ENCODE results near the gene STXBP5. TPM values are rescaled to one million over a fixed set of nuclear protein-coding genes. Genes with fewer than 3 reads are reported as not detected.

Gene STXBP5
- polyA plus RNA-seq, 1 experiment: 21.0 TPM

DNA sequence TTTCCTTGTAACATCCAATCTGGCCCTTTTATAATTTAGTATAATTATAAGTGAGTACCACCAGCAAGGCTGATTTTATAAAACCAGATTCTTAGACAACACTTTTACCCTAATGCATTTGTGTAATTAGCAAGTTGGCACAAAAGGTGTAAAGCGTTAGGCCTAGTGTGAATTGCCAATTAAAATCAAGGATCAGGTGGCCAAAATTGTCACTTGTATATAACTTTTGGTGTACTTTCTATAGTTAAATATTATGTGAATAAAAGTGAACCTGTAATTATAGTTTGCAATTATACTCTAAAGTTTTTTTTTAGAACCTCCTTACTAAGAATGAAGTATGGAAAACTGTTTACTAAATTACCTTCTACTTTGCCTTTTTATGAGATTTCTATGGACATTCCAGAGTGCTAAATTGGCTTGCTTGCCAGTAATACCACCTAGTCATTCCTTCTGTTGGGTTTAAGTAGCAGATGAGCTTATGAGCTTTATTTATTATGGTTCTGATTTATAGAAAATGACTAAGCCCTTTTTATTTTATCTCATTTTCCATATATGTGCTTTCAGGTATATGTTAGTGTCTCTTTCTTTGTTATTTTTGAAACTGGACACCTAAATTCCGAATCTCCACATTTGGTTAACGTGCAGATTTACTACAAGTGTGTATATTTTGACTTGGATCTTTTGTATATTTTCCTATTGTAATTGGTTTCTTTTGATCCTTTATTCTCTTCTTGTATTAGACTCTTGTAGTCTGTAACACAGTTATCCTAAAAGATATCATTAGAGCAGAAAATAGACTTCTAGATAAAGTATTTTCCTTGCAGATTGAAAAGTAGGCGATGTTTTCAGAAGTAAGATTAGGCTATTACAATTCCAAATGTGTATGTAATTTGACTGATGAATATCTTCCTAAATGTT is 3.9 kb downstream of the STXBP5 start:
- no peaks in the 10 kb centered on the region for H3K27me3 ChIP-seq (ENCODE audit: control insufficient read depth, insufficient read depth, low read length)
- TF ChIP-seq CTCF (IDR thresholded peaks at IDR 0.05; ENCODE audit: insufficient read depth, low read depth, low read length): no peak
- ChIA-PET CTCF (interaction anchor here (0.7 kb wide), 1 partner anchor 130 kb away, joined by 3 read pairs; no protein-coding TSS in a partner anchor), POLR2A (interaction anchor here (0.6 to 1.0 kb wide), 2 partner anchors 38 to 312 kb away, joined by 3 to 6 read pairs; no protein-coding TSS in a partner anchor)
- DNase-seq (ENCODE audit: low read depth): no peak
- peaks cover 2% of the 10 kb centered on the region; the same call in 1 of the 2 replicates for H3K36me3 ChIP-seq (ENCODE audit: control insufficient read depth, insufficient read depth, low read length)
- H3K4me3 ChIP-seq (ENCODE audit: low read depth, low read length): no peak overlapping the region

DNA sequence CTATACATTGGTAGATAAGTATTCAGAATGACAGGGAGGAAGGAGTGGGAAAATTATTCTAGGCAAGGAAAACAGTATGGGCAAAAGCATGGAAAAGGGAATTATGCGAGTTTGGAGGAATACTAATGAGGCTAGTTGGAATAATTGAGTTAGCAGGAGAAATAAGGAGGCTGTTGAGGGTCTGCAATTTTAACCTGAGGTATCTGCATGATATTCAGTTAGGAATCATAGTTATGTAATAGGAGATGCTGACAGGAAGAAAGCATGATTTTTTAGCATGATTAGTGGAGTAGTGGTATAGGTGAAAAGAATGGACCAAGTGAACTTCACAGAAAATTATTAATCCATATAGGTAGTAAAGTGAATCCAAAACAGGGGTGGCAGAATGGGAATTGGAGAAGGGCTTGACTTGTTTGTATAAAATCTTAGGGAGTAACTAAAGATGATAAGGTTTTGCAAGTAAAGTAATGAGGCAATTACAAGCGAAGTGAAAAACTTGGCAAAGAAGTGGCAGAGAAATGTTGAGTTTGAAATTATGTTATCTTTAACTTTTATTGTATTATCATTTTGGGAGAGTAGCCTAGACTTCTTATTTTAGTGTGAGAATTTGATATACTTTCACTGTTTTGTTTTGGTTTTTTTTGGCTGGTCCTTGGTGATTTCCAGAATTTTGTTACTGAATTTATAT is 5.7 kb downstream of the STXBP5 start:
- DNase-seq (ENCODE audit: low read depth): no peak
- TF ChIP-seq CTCF (IDR thresholded peaks at IDR 0.05; ENCODE audit: insufficient read depth, low read depth, low read length): no peak
- H3K27me3 ChIP-seq (ENCODE audit: control insufficient read depth, insufficient read depth, low read length): no peaks in the 10 kb centered on the region
- H3K36me3 ChIP-seq (ENCODE audit: control insufficient read depth, insufficient read depth, low read length): peaks cover 3% of the 10 kb centered on the region
- CTCF ChIA-PET: no interaction called here
- H3K4me3 ChIP-seq (ENCODE audit: low read depth, low read length): no peak overlapping the region
- POLR2A ChIA-PET: no interaction called here

DNA sequence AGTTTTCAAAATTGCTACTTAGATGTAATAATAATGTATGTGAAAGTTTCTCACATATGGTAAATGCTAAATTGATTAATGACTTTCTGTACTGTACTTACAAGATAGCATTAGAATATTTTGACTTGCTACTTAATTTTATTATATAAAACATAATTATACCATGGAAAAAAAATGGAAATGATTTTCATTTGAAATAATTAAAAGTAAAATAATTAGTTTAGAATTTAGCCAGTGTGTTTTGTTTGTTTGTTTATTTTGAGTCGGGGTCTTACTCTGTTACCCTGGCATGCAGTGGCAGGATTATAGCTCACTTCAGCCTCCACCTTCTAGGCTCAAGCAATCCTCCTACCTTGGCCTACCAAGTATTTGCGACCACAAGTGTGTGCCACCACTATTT is 7.1 kb downstream of the STXBP5 start:
- H3K27me3 ChIP-seq (ENCODE audit: control insufficient read depth, insufficient read depth, low read length): no peaks in the 10 kb centered on the region
- no peak overlapping the region for H3K4me3 ChIP-seq (ENCODE audit: low read depth, low read length)
- ChIA-PET POLR2A (no interaction called here), CTCF (no interaction called here)
- no peak for TF ChIP-seq CTCF (IDR thresholded peaks at IDR 0.05; ENCODE audit: insufficient read depth, low read depth, low read length)
- DNase-seq (ENCODE audit: low read depth): no peak
- peaks cover 3% of the 10 kb centered on the region for H3K36me3 ChIP-seq (ENCODE audit: control insufficient read depth, insufficient read depth, low read length)

DNA sequence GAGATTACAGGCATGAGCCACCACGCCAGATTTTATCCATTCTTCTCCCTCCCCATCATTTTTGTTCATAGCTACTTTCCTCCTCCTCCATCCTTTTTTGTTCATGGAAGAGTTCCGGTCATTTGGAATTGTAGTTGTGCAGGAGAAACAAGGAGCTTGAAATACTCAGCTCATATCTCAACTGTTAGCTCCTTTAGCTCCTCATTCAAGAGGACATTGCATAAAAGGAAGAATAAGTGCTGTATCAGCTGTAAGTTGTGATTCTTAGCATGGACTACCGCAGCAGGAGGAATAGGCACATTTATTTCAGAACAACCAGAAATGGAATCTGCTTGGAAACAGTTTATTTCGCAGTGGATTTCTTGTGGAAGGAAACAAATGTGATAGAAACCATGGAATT is 7.6 kb downstream of the STXBP5 start:
- Histone ChIP-seq H3K4me3 (ENCODE audit: low read depth, low read length) (no peak overlapping the region), H3K27me3 (ENCODE audit: control insufficient read depth, insufficient read depth, low read length) (no peaks in the 10 kb centered on the region), H3K36me3 (ENCODE audit: control insufficient read depth, insufficient read depth, low read length) (peaks cover 3% of the 10 kb centered on the region)
- TF ChIP-seq CTCF (IDR thresholded peaks at IDR 0.05; ENCODE audit: insufficient read depth, low read depth, low read length): no peak
- ChIA-PET CTCF (no interaction called here), POLR2A (no interaction called here)
- no peak for DNase-seq (ENCODE audit: low read depth)

DNA sequence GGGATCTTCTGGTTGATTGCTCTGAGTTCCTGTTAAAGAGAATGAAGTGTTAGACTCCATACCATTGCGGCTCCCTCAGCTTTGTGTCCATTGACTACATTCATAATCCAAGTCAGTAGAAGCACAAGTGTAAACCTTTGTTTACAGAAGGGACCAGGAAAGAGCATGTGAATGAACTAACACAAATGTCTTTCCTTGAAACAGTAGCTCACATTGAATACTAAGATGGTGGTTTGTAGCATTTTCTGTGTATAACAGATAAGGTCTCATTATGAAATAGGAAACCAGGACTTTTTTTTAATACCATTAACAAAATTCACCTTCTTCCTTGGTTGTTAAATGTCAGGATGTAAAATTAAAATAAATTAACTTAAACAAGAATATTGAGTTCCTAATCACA is 8.4 kb downstream of the STXBP5 start:
- CTCF ChIA-PET: interaction anchor here (0.6 kb wide), 1 partner anchor 233 kb away, joined by 3 read pairs; no protein-coding TSS in a partner anchor
- no peak for DNase-seq (ENCODE audit: low read depth)
- no peak for TF ChIP-seq CTCF (IDR thresholded peaks at IDR 0.05; ENCODE audit: insufficient read depth, low read depth, low read length)
- H3K27me3 ChIP-seq (ENCODE audit: control insufficient read depth, insufficient read depth, low read length): no peaks in the 10 kb centered on the region
- H3K4me3 ChIP-seq (ENCODE audit: low read depth, low read length): no peak overlapping the region
- H3K36me3 ChIP-seq (ENCODE audit: control insufficient read depth, insufficient read depth, low read length): peaks cover 3% of the 10 kb centered on the region
- POLR2A ChIA-PET: no interaction called here
